ENCODE measurements around the gene CANT1. TPM values are rescaled to one million over a fixed set of nuclear protein-coding genes. Genes with fewer than 3 reads are reported as not detected.
A peak's percentile ranks its signal among the peaks of the same experiment; 100 is the strongest.
"Not testable (repeated sequence)": the region's sequence is repeated elsewhere in the genome, so short reads cannot be mapped to it uniquely, and the experiment has no call there.

The CANT1 gene
- total RNA-seq, 1 donor: 49.2 TPM

- Histone ChIP-seq H3K36me3 (ENCODE audit: insufficient read depth, low read length) (peaks cover 12% of the 10 kb centered on the region), H2AFZ (ENCODE audit: low read length) (no peak overlapping the region), H3K4me3 (ENCODE audit: insufficient read depth, low read length) (no peak overlapping the region), H3K9me3 (ENCODE audit: low read depth, low read length) (no peaks in the 10 kb centered on the region), H3K27ac (ENCODE audit: low read depth, low read length) (no peak overlapping the region), H3K4me2 (ENCODE audit: insufficient read depth, low read length) (no peak overlapping the region), H3K4me1 (ENCODE audit: insufficient read depth, low read length) (peaks cover 7% of the 10 kb centered on the region), H3K27me3 (ENCODE audit: insufficient read depth, low read length) (no peaks in the 10 kb centered on the region), H4K20me1 (ENCODE audit: insufficient read depth, low read length) (peaks cover 9% of the 10 kb centered on the region), H3K79me2 (ENCODE audit: insufficient read depth, low read length) (peaks cover 7% of the 10 kb centered on the region)
- TF ChIP-seq CTCF (IDR thresholded peaks at IDR 0.05; ENCODE audit: extremely low read depth, low read depth, low read length): no peak
- DNase-seq (ENCODE audit: insufficient read length, low spot score, missing footprints): peak; percentile 56
Measured at GRCh38 chr17:78966910-78967600, 42.5 kb downstream of the CANT1 start.

- no peak overlapping the region for H3K4me2 ChIP-seq (ENCODE audit: insufficient read depth, low read length)
- H4K20me1 ChIP-seq (ENCODE audit: insufficient read depth, low read length): peaks cover 9% of the 10 kb centered on the region
- H3K36me3 ChIP-seq (ENCODE audit: insufficient read depth, low read length): peaks cover 12% of the 10 kb centered on the region
- H2AFZ ChIP-seq (ENCODE audit: low read length): no peak overlapping the region
- peaks cover 7% of the 10 kb centered on the region for H3K79me2 ChIP-seq (ENCODE audit: insufficient read depth, low read length)
- no peak overlapping the region for H3K27ac ChIP-seq (ENCODE audit: low read depth, low read length)
- no peak overlapping the region for H3K4me3 ChIP-seq (ENCODE audit: insufficient read depth, low read length)
- no peaks in the 10 kb centered on the region for H3K27me3 ChIP-seq (ENCODE audit: insufficient read depth, low read length)
- DNase-seq (ENCODE audit: insufficient read length, low spot score, missing footprints): peak; percentile 62
- H3K9me3 ChIP-seq (ENCODE audit: low read depth, low read length): no peaks in the 10 kb centered on the region
- H3K4me1 ChIP-seq (ENCODE audit: insufficient read depth, low read length): peaks cover 7% of the 10 kb centered on the region
- TF ChIP-seq CTCF (IDR thresholded peaks at IDR 0.05; ENCODE audit: extremely low read depth, low read depth, low read length): no peak
Measured at GRCh38 chr17:78966123-78966813, 43.3 kb downstream of the CANT1 start.

- no peak overlapping the region for H3K4me3 ChIP-seq (ENCODE audit: insufficient read depth, low read length)
- H3K4me1 ChIP-seq (ENCODE audit: insufficient read depth, low read length): peaks cover 7% of the 10 kb centered on the region
- H3K9me3 ChIP-seq (ENCODE audit: low read depth, low read length): no peaks in the 10 kb centered on the region
- no peak overlapping the region for H3K4me2 ChIP-seq (ENCODE audit: insufficient read depth, low read length)
- DNase-seq (ENCODE audit: insufficient read length, low spot score, missing footprints): no peak
- TF ChIP-seq CTCF (IDR thresholded peaks at IDR 0.05; ENCODE audit: extremely low read depth, low read depth, low read length): no peak
- peaks cover 4% of the 10 kb centered on the region for H4K20me1 ChIP-seq (ENCODE audit: insufficient read depth, low read length)
- peaks cover 12% of the 10 kb centered on the region for H3K36me3 ChIP-seq (ENCODE audit: insufficient read depth, low read length)
- peaks cover 2% of the 10 kb centered on the region for H3K79me2 ChIP-seq (ENCODE audit: insufficient read depth, low read length)
- H2AFZ ChIP-seq (ENCODE audit: low read length): no peak overlapping the region
- no peak overlapping the region for H3K27ac ChIP-seq (ENCODE audit: low read depth, low read length)
- H3K27me3 ChIP-seq (ENCODE audit: insufficient read depth, low read length): no peaks in the 10 kb centered on the region
Measured at GRCh38 chr17:78965491-78965924, 44.1 kb downstream of the CANT1 start.

GRCh38 chr17:78963378-78963777 is 46.2 kb downstream of the CANT1 start:
- H3K4me1 ChIP-seq (ENCODE audit: insufficient read depth, low read length): peaks cover 7% of the 10 kb centered on the region
- no peaks in the 10 kb centered on the region for H4K20me1 ChIP-seq (ENCODE audit: insufficient read depth, low read length)
- no peaks in the 10 kb centered on the region for H3K27me3 ChIP-seq (ENCODE audit: insufficient read depth, low read length)
- no peaks in the 10 kb centered on the region for H3K79me2 ChIP-seq (ENCODE audit: insufficient read depth, low read length)
- H3K36me3 ChIP-seq (ENCODE audit: insufficient read depth, low read length): no peaks in the 10 kb centered on the region
- peak; percentile 23 for DNase-seq (ENCODE audit: insufficient read length, low spot score, missing footprints)
- H3K4me2 ChIP-seq (ENCODE audit: insufficient read depth, low read length): no peak overlapping the region
- H3K27ac ChIP-seq (ENCODE audit: low read depth, low read length): no peak overlapping the region
- no peak overlapping the region for H3K4me3 ChIP-seq (ENCODE audit: insufficient read depth, low read length)
- H3K9me3 ChIP-seq (ENCODE audit: low read depth, low read length): no peaks in the 10 kb centered on the region
- H2AFZ ChIP-seq (ENCODE audit: low read length): no peak overlapping the region
- no peak for TF ChIP-seq CTCF (IDR thresholded peaks at IDR 0.05; ENCODE audit: extremely low read depth, low read depth, low read length)

GRCh38 chr17:78962984-78963348 is 46.6 kb downstream of the CANT1 start:
- not testable (repeated sequence) for H3K27me3 ChIP-seq (ENCODE audit: insufficient read depth, low read length); H3K9me3 ChIP-seq (ENCODE audit: low read depth, low read length); H2AFZ ChIP-seq (ENCODE audit: low read length); H3K4me1 ChIP-seq (ENCODE audit: insufficient read depth, low read length); H3K4me2 ChIP-seq (ENCODE audit: insufficient read depth, low read length); H3K36me3 ChIP-seq (ENCODE audit: insufficient read depth, low read length); H3K79me2 ChIP-seq (ENCODE audit: insufficient read depth, low read length); H4K20me1 ChIP-seq (ENCODE audit: insufficient read depth, low read length); H3K4me3 ChIP-seq (ENCODE audit: insufficient read depth, low read length); H3K27ac ChIP-seq (ENCODE audit: low read depth, low read length); DNase-seq (ENCODE audit: insufficient read length, low spot score, missing footprints)
